ENCODE results near the gene TLCD1. TPM values are rescaled to one million over a fixed set of nuclear protein-coding genes. Genes with fewer than 3 reads are reported as not detected.
"Not testable (repeated sequence)": the region's sequence is repeated elsewhere in the genome, so short reads cannot be mapped to it uniquely, and the experiment has no call there.

The TLCD1 gene
- total RNA-seq, 1 donor = not detected

DNA sequence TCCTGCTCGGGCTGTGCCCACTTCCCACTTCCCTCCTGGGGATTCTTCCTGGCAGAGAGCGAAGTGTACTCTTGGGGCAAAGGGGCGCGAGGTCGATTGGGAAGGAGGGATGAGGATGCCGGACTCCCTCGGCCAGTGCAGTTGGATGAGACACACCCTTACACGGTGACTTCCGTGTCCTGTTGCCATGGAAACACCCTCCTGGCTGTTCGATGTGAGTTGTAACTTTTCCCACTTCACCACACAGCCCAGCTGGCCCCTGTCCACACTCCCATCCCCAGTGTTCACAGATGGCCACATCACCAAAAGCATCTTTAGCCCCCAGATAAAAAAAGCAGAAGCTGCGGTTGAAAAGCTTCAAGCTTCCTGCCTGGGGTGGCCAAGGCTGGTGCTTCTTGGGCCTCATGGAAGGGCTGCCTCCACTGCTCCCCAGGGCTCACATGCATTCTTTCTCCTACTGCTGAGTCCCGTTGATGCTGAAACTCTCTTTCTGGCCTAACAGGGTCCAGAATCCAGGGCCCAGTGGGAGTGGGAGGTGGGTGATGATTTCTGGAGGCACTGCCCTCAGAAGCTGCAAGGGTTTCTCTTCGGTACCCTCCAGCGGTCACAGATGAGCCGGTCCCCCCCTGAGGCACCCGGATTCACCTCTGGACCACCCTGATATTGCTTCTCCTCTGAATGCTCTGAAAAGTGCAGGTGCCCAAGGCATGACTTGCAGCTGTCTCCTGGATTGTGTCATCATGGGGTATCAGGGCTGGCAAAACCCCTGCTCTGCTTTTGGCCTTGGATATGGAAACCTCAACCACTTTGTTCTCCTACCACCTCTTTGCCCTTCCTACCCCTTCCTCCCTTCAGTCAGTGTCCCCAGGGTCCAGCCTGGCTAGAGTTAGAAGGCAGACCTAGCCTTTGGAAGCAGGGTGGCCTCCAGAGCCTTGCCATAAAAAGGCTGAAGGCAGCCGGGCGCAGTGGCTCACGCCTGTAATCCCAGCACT lies 15.6 kb upstream of the TLCD1 start:
- H3K4me3 ChIP-seq (ENCODE audit: low read length) = no peak overlapping the region
- H3K4me1 ChIP-seq (ENCODE audit: insufficient read depth, low read length) = peaks cover 82% of the 10 kb centered on the region
- no peaks in the 10 kb centered on the region for H3K9me3 ChIP-seq (ENCODE audit: low read depth, low read length)
- peaks cover 9% of the 10 kb centered on the region for H3K27me3 ChIP-seq (ENCODE audit: insufficient read depth, low read length)

GRCh38 chr17:28740406-28741357 lies 14.6 kb upstream of the TLCD1 start:
- peaks cover 76% of the 10 kb centered on the region for H3K4me1 ChIP-seq (ENCODE audit: insufficient read depth, low read length)

GRCh38 chr17:28738680-28739384 lies 12.8 kb upstream of the TLCD1 start:
- peaks cover 62% of the 10 kb centered on the region for H3K4me1 ChIP-seq (ENCODE audit: insufficient read depth, low read length)
- H3K9me3 ChIP-seq (ENCODE audit: low read depth, low read length) = no peaks in the 10 kb centered on the region
- H3K4me3 ChIP-seq (ENCODE audit: low read length) = no peak overlapping the region
- no peaks in the 10 kb centered on the region for H3K27me3 ChIP-seq (ENCODE audit: insufficient read depth, low read length)

More at GRCh38 chr17:28740406-28741357, 14.6 kb upstream of the TLCD1 start:
- peaks cover 9% of the 10 kb centered on the region for H3K27me3 ChIP-seq (ENCODE audit: insufficient read depth, low read length)
- no peak overlapping the region for H3K4me3 ChIP-seq (ENCODE audit: low read length)
- no peaks in the 10 kb centered on the region for H3K9me3 ChIP-seq (ENCODE audit: low read depth, low read length)

- Histone ChIP-seq H3K4me3 (ENCODE audit: low read length) (no peak overlapping the region), H3K27me3 (ENCODE audit: insufficient read depth, low read length) (no peaks in the 10 kb centered on the region), H3K9me3 (ENCODE audit: low read depth, low read length) (no peaks in the 10 kb centered on the region), H3K4me1 (ENCODE audit: insufficient read depth, low read length) (peaks cover 55% of the 10 kb centered on the region)
Measured at GRCh38 chr17:28737770-28738679, 12.0 kb upstream of the TLCD1 start.

DNA sequence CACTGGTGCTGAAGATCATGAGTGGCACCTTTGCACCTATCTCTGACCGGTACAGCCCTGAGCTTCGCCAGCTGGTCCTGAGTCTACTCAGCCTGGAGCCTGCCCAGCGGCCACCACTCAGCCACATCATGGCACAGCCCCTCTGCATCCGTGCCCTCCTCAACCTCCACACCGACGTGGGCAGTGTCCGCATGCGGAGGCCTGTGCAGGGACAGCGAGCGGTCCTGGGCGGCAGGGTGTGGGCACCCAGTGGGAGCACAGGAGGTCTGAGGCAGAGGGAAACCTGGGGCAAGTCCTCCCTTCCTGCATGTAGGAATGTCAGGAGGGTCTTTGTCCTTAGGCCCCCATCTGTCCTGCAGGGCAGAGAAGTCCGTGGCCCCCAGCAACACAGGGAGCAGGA lies 11.3 kb upstream of the TLCD1 start:
- no peaks in the 10 kb centered on the region for H3K9me3 ChIP-seq (ENCODE audit: low read depth, low read length)
- H3K27me3 ChIP-seq (ENCODE audit: insufficient read depth, low read length) = no peaks in the 10 kb centered on the region
- H3K4me1 ChIP-seq (ENCODE audit: insufficient read depth, low read length) = peaks cover 48% of the 10 kb centered on the region
- H3K4me3 ChIP-seq (ENCODE audit: low read length) = no peak overlapping the region

DNA sequence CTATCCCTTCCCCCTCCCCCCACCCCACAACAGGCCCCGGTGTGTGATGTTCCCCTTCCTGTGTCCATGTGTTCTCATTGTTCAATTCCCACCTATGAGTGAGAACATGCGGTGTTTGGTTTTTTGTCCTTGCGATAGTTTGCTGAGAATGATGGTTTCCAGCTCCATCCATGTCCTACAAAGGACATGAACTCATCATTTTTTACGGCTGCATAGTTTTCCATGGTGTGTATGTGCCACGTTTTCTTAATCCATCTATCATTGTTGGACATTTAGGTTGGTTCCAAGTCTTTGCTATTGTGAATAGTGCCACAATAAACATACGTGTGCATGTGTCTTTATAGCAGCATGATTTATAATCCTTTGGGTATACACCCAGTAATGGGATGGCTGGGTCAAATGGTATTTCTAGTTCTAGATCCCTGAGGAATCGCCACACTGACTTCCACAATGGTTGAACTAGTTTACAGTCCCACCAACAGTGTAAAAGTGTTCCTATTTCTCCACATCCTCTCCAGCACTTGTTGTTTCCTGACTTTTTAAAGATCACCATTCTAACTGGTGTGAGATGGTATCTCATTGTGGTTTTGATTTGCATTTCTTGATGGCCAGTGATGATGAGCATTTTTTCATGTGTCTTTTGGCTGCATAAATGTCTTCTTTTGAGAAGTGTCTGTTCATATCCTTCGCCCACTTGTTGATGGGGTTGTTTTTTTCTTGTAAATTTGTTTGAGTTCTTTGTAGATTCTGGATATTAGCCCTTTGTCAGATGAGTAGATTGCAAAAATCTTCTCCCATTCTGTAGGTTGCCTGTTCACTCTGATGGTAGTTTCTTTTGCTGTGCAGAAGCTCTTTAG lies 10.1 kb upstream of the TLCD1 start:
- peaks cover 36% of the 10 kb centered on the region for H3K4me1 ChIP-seq (ENCODE audit: insufficient read depth, low read length)
- H3K27me3 ChIP-seq (ENCODE audit: insufficient read depth, low read length); H3K9me3 ChIP-seq (ENCODE audit: low read depth, low read length); H3K4me3 ChIP-seq (ENCODE audit: low read length): not testable (repeated sequence)

DNA sequence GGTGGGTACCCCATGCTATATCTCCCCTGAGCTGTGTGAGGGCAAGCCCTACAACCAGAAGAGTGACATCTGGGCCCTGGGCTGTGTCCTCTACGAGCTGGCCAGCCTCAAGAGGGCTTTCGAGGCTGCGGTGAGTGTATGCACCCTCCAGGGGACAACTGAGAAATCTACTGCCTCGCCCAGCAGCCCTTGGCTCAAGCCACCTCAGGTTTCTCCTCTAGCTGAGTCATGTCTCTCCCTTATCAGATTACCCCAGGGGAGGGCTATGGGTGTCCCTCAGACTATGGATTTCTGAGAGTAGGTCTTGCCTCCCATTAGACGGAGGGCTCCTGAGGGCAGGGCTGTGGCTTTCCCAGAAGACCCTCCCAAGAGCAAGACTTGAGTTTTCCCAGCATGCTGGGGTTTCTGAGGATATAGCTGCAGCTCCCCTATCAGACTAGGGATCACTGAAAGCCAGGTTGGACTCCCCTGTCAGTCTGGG lies 9.2 kb upstream of the TLCD1 start:
- peaks cover 28% of the 10 kb centered on the region for H3K4me1 ChIP-seq (ENCODE audit: insufficient read depth, low read length)
- no peak overlapping the region for H3K4me3 ChIP-seq (ENCODE audit: low read length)
- H3K27me3 ChIP-seq (ENCODE audit: insufficient read depth, low read length) = no peaks in the 10 kb centered on the region

DNA sequence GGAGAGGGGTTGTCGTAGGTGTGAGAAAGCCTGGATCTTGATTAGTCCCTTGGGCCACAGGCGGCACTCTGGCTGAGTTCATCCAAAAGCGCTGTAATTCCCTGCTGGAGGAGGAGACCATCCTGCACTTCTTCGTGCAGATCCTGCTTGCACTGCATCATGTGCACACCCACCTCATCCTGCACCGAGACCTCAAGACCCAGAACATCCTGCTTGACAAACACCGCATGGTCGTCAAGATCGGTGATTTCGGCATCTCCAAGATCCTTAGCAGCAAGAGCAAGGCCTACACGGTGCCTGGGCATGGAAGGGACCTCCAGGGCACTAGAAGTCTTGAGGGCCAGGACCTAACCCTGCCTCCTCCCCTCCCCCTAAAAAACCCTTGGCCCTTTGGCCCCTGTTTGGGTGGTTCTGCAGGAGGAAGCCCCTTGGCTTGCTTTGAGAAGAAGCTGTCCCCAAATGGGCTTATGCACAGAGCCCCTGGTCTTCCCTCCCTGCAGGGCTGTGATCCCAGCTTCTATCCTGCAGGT lies 8.7 kb upstream of the TLCD1 start:
- peaks cover 30% of the 10 kb centered on the region for H3K4me1 ChIP-seq (ENCODE audit: insufficient read depth, low read length)
- no peak overlapping the region for H3K4me3 ChIP-seq (ENCODE audit: low read length)
- H3K27me3 ChIP-seq (ENCODE audit: insufficient read depth, low read length) = no peaks in the 10 kb centered on the region
- H3K9me3 ChIP-seq (ENCODE audit: low read depth, low read length) = no peaks in the 10 kb centered on the region

More for the DNA sequence above, 9.2 kb upstream of the TLCD1 start:
- H3K9me3 ChIP-seq (ENCODE audit: low read depth, low read length) = no peaks in the 10 kb centered on the region

DNA sequence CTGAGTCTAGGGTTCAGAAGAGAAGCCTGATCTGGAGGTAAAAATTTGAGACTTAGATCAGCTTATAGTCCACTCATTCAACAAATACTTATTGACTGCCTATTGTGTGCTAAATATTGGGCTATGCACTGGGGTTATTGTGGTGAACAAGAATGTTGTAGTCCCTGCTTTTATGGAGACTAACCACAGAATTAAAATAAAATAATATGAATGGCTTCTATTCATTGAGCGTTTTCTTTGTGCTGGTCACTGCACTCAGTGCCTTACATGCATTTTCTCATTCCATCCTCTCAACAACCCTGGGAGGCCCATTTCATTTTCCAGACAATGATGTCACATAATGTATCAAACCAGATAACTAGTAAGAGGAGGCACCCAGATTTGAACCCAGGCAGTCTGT lies 7.3 kb upstream of the TLCD1 start:
- Histone ChIP-seq H3K9me3 (ENCODE audit: low read depth, low read length) (no peaks in the 10 kb centered on the region), H3K27me3 (ENCODE audit: insufficient read depth, low read length) (no peaks in the 10 kb centered on the region), H3K4me1 (ENCODE audit: insufficient read depth, low read length) (peaks cover 27% of the 10 kb centered on the region), H3K4me3 (ENCODE audit: low read length) (no peak overlapping the region)

GRCh38 chr17:28729950-28730330 lies 3.9 kb upstream of the TLCD1 start:
- Histone ChIP-seq H3K9me3 (ENCODE audit: low read depth, low read length) (no peaks in the 10 kb centered on the region), H3K4me3 (ENCODE audit: low read length) (no peak overlapping the region), H3K4me1 (ENCODE audit: insufficient read depth, low read length) (peaks cover 44% of the 10 kb centered on the region), H3K27me3 (ENCODE audit: insufficient read depth, low read length) (no peaks in the 10 kb centered on the region)

DNA sequence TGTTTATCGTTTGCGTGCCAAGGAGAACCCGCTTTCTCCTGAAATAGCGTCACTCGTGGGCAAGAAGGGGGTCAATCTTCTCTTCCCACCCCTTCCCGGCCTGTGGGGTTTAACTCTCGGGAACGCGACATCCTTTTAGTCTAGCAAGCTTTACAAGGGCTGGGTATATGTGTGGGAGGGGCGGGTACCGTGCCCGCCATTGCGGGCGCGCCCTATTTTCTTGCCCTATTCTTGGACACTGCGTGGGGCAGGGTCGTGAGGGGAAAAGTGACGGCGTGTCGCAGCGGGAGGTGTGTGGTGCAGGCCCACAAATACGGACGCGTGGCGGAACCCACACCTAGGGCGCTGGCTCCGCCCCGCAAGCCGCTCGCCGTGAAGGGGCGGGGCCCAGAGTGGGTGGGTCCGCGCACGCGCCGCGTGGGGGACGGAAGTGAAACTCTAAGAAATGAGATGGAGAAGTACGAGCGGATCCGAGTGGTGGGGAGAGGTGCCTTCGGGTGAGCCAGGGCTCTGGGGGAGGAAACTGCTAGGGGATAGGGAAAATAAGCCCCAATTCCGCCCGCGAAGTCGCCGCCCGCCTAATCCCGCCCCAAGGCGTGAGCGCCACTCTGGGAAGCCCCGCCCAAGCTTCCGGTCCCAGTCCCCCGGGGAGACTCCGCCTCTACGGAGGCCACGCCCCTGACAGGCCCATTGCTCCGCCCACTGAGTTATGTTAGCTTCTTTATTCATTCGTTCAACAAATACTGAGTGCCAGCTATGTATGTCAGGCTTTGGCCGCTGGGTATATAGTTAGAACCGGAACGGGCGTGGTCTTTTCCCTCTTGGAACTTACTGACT lies 2.5 kb upstream of the TLCD1 start, which contains the start of gene NEK8:
Gene NEK8 (plus strand): TSS at position 425 of the 837 bp plus-strand sequence. CDS start 26 bp downstream, at position 451.
- peak within 1 kb of the TSS; percentile 58 for H3K4me3 ChIP-seq (ENCODE audit: low read length)

More for the DNA sequence above, 2.5 kb upstream of the TLCD1 start, which contains the start of gene NEK8:
- Histone ChIP-seq H3K27me3 (ENCODE audit: insufficient read depth, low read length) (no peaks in the 10 kb centered on the region), H3K4me1 (ENCODE audit: insufficient read depth, low read length) (peaks cover 52% of the 10 kb centered on the region), H3K9me3 (ENCODE audit: low read depth, low read length) (no peaks in the 10 kb centered on the region)

All from mononuclear cell (primary cell).